ENCODE measurements around the gene MAN1A2.

DNA sequence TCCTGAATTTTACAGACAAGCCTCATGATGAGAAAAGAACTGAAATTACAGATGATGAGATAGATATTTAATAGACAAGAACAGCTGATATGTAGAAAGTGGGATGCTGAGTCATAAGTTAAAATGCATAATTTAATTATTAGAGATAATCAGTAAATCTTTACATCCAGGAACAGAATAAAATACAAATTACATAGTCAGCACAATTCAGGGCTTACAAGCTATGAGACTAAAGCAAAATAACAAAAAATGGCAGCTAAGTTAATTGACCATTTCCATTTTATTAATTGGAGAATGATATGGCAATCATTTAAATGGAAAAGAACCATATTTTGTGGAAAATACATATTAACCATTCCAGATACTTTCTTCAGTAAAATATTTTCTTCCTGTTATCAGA lies 40.2 kb upstream of the MAN1A2 start:
- TF ChIP-seq POLR2AphosphoS5 (IDR thresholded peaks at IDR 0.05; ENCODE audit: borderline replicate concordance, low read depth, low read length) (no peak), EZH2 (IDR thresholded peaks at IDR 0.05) (no peak)
